ENCODE data around the gene ZNF239. TPM values are rescaled to one million over a fixed set of nuclear protein-coding genes. Genes with fewer than 3 reads are reported as not detected.
A peak's percentile ranks its signal among the peaks of the same experiment; 100 is the strongest.
"Not testable (repeated sequence)": the region's sequence is repeated elsewhere in the genome, so short reads cannot be mapped to it uniquely, and the experiment has no call there.

Gene ZNF239
- total RNA-seq, 1 donor from 2014 or later = 2.1 TPM

- peak overlapping the region; percentile 75 for H3K27ac ChIP-seq
- intact Hi-C loops (cut with DNase I) = no loop called here
- H3K4me1 ChIP-seq = peaks cover 7% of the 10 kb centered on the region
- H3K27me3 ChIP-seq (ENCODE audit: low read depth) = no peaks in the 10 kb centered on the region
- no peak for DNase-seq
- H3K4me3 ChIP-seq = peak overlapping the region; percentile 64
- no peaks in the 10 kb centered on the region for H3K36me3 ChIP-seq
- no peak for TF ChIP-seq CTCF (IDR thresholded peaks at IDR 0.05)
- H3K9me3 ChIP-seq = no peaks in the 10 kb centered on the region
- no peak for ATAC-seq
Measured at GRCh38 chr10:43574906-43575305, 490 bp upstream of the ZNF239 start.

GRCh38 chr10:43573250-43574000 lies 991 bp downstream of the ZNF239 start:
- DNase-seq (no peak), ATAC-seq (no peak)
- Histone ChIP-seq H3K36me3 (no peaks in the 10 kb centered on the region), H3K9me3 (no peaks in the 10 kb centered on the region), H3K27ac (peak overlapping the region; percentile 75), H3K27me3 (ENCODE audit: low read depth) (no peaks in the 10 kb centered on the region), H3K4me1 (peaks cover 7% of the 10 kb centered on the region), H3K4me3 (peak overlapping the region; percentile 64)
- intact Hi-C loops (cut with DNase I) = no loop called here
- no peak for TF ChIP-seq CTCF (IDR thresholded peaks at IDR 0.05)

GRCh38 chr10:43570971-43571370 lies 3.4 kb downstream of the ZNF239 start:
- H3K27ac ChIP-seq = no peak overlapping the region
- no peaks in the 10 kb centered on the region for H3K27me3 ChIP-seq (ENCODE audit: low read depth)
- ATAC-seq (no peak), DNase-seq (no peak)
- no peak for TF ChIP-seq CTCF (IDR thresholded peaks at IDR 0.05)
- peaks cover 7% of the 10 kb centered on the region for H3K4me1 ChIP-seq
- H3K36me3 ChIP-seq = no peaks in the 10 kb centered on the region
- H3K9me3 ChIP-seq = no peaks in the 10 kb centered on the region
- intact Hi-C loops (cut with DNase I) = no loop called here
- no peak overlapping the region for H3K4me3 ChIP-seq

- H3K4me3 ChIP-seq = no peak overlapping the region
- H3K27ac ChIP-seq = no peak overlapping the region
- peaks cover 7% of the 10 kb centered on the region for H3K4me1 ChIP-seq
- intact Hi-C loops (cut with DNase I) = no loop called here
- no peaks in the 10 kb centered on the region for H3K9me3 ChIP-seq
- ATAC-seq (no peak), DNase-seq (no peak)
- no peak for TF ChIP-seq CTCF (IDR thresholded peaks at IDR 0.05)
- no peaks in the 10 kb centered on the region for H3K27me3 ChIP-seq (ENCODE audit: low read depth)
- H3K36me3 ChIP-seq = no peaks in the 10 kb centered on the region
Measured at GRCh38 chr10:43569681-43570080, 4.7 kb downstream of the ZNF239 start.

- intact Hi-C loops (cut with DNase I) = no loop called here
Measured at GRCh38 chr10:43557214-43557613, 17.2 kb downstream of the ZNF239 start.

GRCh38 chr10:43543746-43544145 lies 30.7 kb downstream of the ZNF239 start:
- H3K9me3 ChIP-seq; ATAC-seq; H3K36me3 ChIP-seq; H3K27ac ChIP-seq; DNase-seq; intact Hi-C loops (cut with DNase I); H3K4me3 ChIP-seq; H3K27me3 ChIP-seq (ENCODE audit: low read depth); H3K4me1 ChIP-seq: not testable (repeated sequence)

More at GRCh38 chr10:43557214-43557613, 17.2 kb downstream of the ZNF239 start:
- no peak for DNase-seq
- H3K36me3 ChIP-seq = no peaks in the 10 kb centered on the region
- H3K27ac ChIP-seq = no peak overlapping the region
- H3K27me3 ChIP-seq (ENCODE audit: low read depth) = no peaks in the 10 kb centered on the region
- no peak overlapping the region for H3K4me3 ChIP-seq
- no peaks in the 10 kb centered on the region for H3K4me1 ChIP-seq
- no peak for ATAC-seq
- TF ChIP-seq CTCF (IDR thresholded peaks at IDR 0.05) = no peak
- peaks cover 22% of the 10 kb centered on the region for H3K9me3 ChIP-seq

Measured in lower lobe of right lung (tissue), 2 donors.